ENCODE data around the gene SCN4B.

The SCN4B gene

GRCh38 chr11:118153516-118153915 is 893 bp upstream of the SCN4B start:
- H3K4me2 ChIP-seq (ENCODE audit: low read depth, low read length, poor library complexity, severe bottlenecking), result no peak overlapping the region
- no peaks in the 10 kb centered on the region for H3K4me1 ChIP-seq (ENCODE audit: insufficient read depth, low read length, poor library complexity, severe bottlenecking)
- H3K9me2 ChIP-seq (replicated peaks; ENCODE audit: low read depth, low read length), result no peaks in the 10 kb centered on the region
- no peaks in the 10 kb centered on the region for H4K20me1 ChIP-seq (ENCODE audit: insufficient read depth, low read length, poor library complexity, severe bottlenecking)
- no peak overlapping the region for H2AFZ ChIP-seq (ENCODE audit: low read length)
- H3K9ac ChIP-seq (ENCODE audit: low read depth, low read length, poor library complexity, severe bottlenecking), result no peak overlapping the region
- H3K4me3 ChIP-seq (ENCODE audit: low read length, poor library complexity, severe bottlenecking), result no peak overlapping the region
- no peaks in the 10 kb centered on the region for H3K79me2 ChIP-seq (ENCODE audit: insufficient read depth, low read length)
- H3K27me3 ChIP-seq (ENCODE audit: insufficient read depth, low read length, poor library complexity, severe bottlenecking), result peaks cover 52% of the 10 kb centered on the region
- TF ChIP-seq CTCF (conservative IDR thresholded peaks at IDR 0.05; ENCODE audit: low read length), result no peak
- TF ChIP-seq EZH2phosphoT487 (IDR thresholded peaks at IDR 0.05; ENCODE audit: borderline replicate concordance), result no peak
- no peaks in the 10 kb centered on the region for H3K9me3 ChIP-seq (ENCODE audit: insufficient read depth, low read depth, low read length)
- no peaks in the 10 kb centered on the region for H3K36me3 ChIP-seq (ENCODE audit: insufficient read depth, low read length)
- no peaks in the 10 kb centered on the region for H3F3A ChIP-seq (ENCODE audit: low read depth)

- H2AFZ ChIP-seq (ENCODE audit: low read length), result no peak overlapping the region
- TF ChIP-seq CTCF (conservative IDR thresholded peaks at IDR 0.05; ENCODE audit: low read length) (no peak), EZH2phosphoT487 (IDR thresholded peaks at IDR 0.05; ENCODE audit: borderline replicate concordance) (no peak)
- H3K9ac ChIP-seq (ENCODE audit: low read depth, low read length, poor library complexity, severe bottlenecking), result no peak overlapping the region
- H3K36me3 ChIP-seq (ENCODE audit: insufficient read depth, low read length), result no peaks in the 10 kb centered on the region
- H3K9me2 ChIP-seq (replicated peaks; ENCODE audit: low read depth, low read length), result no peaks in the 10 kb centered on the region
- H4K20me1 ChIP-seq (ENCODE audit: insufficient read depth, low read length, poor library complexity, severe bottlenecking), result no peaks in the 10 kb centered on the region
- H3K4me1 ChIP-seq (ENCODE audit: insufficient read depth, low read length, poor library complexity, severe bottlenecking), result no peaks in the 10 kb centered on the region
- H3K4me2 ChIP-seq (ENCODE audit: low read depth, low read length, poor library complexity, severe bottlenecking), result no peak overlapping the region
- H3F3A ChIP-seq (ENCODE audit: low read depth), result no peaks in the 10 kb centered on the region
- no peaks in the 10 kb centered on the region for H3K79me2 ChIP-seq (ENCODE audit: insufficient read depth, low read length)
- no peak overlapping the region for H3K4me3 ChIP-seq (ENCODE audit: low read length, poor library complexity, severe bottlenecking)
- H3K27me3 ChIP-seq (ENCODE audit: insufficient read depth, low read length, poor library complexity, severe bottlenecking), result peaks cover 52% of the 10 kb centered on the region
- no peaks in the 10 kb centered on the region for H3K9me3 ChIP-seq (ENCODE audit: insufficient read depth, low read depth, low read length)
These were observed 537 bp downstream of the SCN4B start for GRCh38 chr11:118152020-118152551.

GRCh38 chr11:118151431-118151830 is 1.2 kb downstream of the SCN4B start:
- no peaks in the 10 kb centered on the region for H3K4me1 ChIP-seq (ENCODE audit: insufficient read depth, low read length, poor library complexity, severe bottlenecking)

More at GRCh38 chr11:118151431-118151830, 1.2 kb downstream of the SCN4B start:
- Histone ChIP-seq H3K9me2 (replicated peaks; ENCODE audit: low read depth, low read length) (no peaks in the 10 kb centered on the region), H3K27me3 (ENCODE audit: insufficient read depth, low read length, poor library complexity, severe bottlenecking) (peaks cover 52% of the 10 kb centered on the region), H3K9me3 (ENCODE audit: insufficient read depth, low read depth, low read length) (no peaks in the 10 kb centered on the region), H3K9ac (ENCODE audit: low read depth, low read length, poor library complexity, severe bottlenecking) (no peak overlapping the region), H2AFZ (ENCODE audit: low read length) (no peak overlapping the region), H3K79me2 (ENCODE audit: insufficient read depth, low read length) (no peaks in the 10 kb centered on the region), H3K4me3 (ENCODE audit: low read length, poor library complexity, severe bottlenecking) (no peak overlapping the region), H4K20me1 (ENCODE audit: insufficient read depth, low read length, poor library complexity, severe bottlenecking) (no peaks in the 10 kb centered on the region), H3F3A (ENCODE audit: low read depth) (no peaks in the 10 kb centered on the region), H3K36me3 (ENCODE audit: insufficient read depth, low read length) (no peaks in the 10 kb centered on the region), H3K4me2 (ENCODE audit: low read depth, low read length, poor library complexity, severe bottlenecking) (no peak overlapping the region)
- TF ChIP-seq EZH2phosphoT487 (IDR thresholded peaks at IDR 0.05; ENCODE audit: borderline replicate concordance), result no peak
- TF ChIP-seq CTCF (conservative IDR thresholded peaks at IDR 0.05; ENCODE audit: low read length), result no peak

Data from Loucy (cell line).